ENCODE data around the gene NELFA. TPM values are rescaled to one million over a fixed set of nuclear protein-coding genes. Genes with fewer than 3 reads are reported as not detected.

Gene NELFA
- total RNA-seq, 1 experiment from 2014 or later = 55.0 TPM

DNA sequence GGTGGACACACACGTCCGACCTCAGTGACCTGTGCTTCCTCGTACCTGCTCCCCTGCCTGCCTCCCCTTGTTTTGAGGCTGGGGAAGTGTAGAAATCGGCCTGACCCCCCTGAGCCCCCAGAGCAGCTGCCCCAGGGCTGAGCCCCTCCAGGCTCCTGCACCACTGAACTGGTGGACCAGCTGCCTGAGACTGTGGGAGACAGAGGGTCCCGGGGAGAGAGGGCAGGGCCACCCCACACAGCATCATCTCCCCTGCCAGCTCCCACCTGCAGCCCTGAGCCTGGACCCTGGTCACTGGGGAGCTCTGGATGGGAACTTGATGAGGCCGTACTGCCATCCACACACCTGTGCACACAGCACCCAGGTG is 35.3 kb upstream of the NELFA start:
- H3K27me3 ChIP-seq (ENCODE audit: insufficient read depth, low read length) = peaks cover 19% of the 10 kb centered on the region
- no peak overlapping the region for H3K4ac ChIP-seq (ENCODE audit: low read depth, low read length)
- TF ChIP-seq, protein P1, sequence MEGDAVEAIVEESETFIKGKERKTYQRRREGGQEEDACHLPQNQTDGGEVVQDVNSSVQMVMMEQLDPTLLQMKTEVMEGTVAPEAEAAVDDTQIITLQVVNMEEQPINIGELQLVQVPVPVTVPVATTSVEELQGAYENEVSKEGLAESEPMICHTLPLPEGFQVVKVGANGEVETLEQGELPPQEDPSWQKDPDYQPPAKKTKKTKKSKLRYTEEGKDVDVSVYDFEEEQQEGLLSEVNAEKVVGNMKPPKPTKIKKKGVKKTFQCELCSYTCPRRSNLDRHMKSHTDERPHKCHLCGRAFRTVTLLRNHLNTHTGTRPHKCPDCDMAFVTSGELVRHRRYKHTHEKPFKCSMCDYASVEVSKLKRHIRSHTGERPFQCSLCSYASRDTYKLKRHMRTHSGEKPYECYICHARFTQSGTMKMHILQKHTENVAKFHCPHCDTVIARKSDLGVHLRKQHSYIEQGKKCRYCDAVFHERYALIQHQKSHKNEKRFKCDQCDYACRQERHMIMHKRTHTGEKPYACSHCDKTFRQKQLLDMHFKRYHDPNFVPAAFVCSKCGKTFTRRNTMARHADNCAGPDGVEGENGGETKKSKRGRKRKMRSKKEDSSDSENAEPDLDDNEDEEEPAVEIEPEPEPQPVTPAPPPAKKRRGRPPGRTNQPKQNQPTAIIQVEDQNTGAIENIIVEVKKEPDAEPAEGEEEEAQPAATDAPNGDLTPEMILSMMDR (conservative IDR thresholded peaks at IDR 0.05) = no peak
- no peak overlapping the region for H2BK5ac ChIP-seq (ENCODE audit: insufficient read length, low read length)
- H3K36me3 Mint-ChIP-seq (ENCODE audit: insufficient read depth in 1 of 3, low read depth in 3 of 3) = no peaks in the 10 kb centered on the region; a peak in 2 of 7 replicates
- no peak overlapping the region for H3K27ac Mint-ChIP-seq
- H3K4me1 Mint-ChIP-seq = no peaks in the 10 kb centered on the region
- no peak overlapping the region for H3K56ac ChIP-seq (ENCODE audit: insufficient read length, low read depth, low read length)
- H3K79me1 ChIP-seq (ENCODE audit: insufficient read depth, low read depth, low read length, poor library complexity, severe bottlenecking) = no peaks in the 10 kb centered on the region
- H3K27me3 Mint-ChIP-seq (ENCODE audit: low read depth) = peaks cover 59% of the 10 kb centered on the region
- H3K9me3 ChIP-seq (ENCODE audit: control insufficient read depth, low read depth, low read length) = no peaks in the 10 kb centered on the region
- H3K79me2 ChIP-seq (ENCODE audit: insufficient read depth, low read length) = no peaks in the 10 kb centered on the region
- no peak overlapping the region for H4K8ac ChIP-seq (replicated peaks; ENCODE audit: insufficient read length, low read depth, low read length)
- H2AK5ac ChIP-seq (ENCODE audit: insufficient read length, low read length) = no peak overlapping the region
- no peak overlapping the region for H2BK20ac ChIP-seq (ENCODE audit: low read depth, low read length, poor library complexity, severe bottlenecking)
- H4K91ac ChIP-seq (ENCODE audit: insufficient read length, low read depth, low read length) = no peak overlapping the region
- no peak overlapping the region for H3K9ac ChIP-seq (ENCODE audit: extremely low read depth, insufficient read length, low read length)
- no peak overlapping the region for H3K14ac ChIP-seq (ENCODE audit: insufficient read depth, low read length)
- DNase-seq = no peak
- no peak overlapping the region for H3K27ac ChIP-seq (ENCODE audit: insufficient read length, low read depth, low read length)
- no peak overlapping the region for H3K18ac ChIP-seq (ENCODE audit: insufficient read length, low read depth, low read length)
- 0 out of 5 replicates have a peak, but pooled peaks cover 0 to 2% of the 10 kb centered on the region in 2 experiments for H3K9me3 Mint-ChIP-seq
- no peak overlapping the region for H2BK15ac ChIP-seq (ENCODE audit: low read depth, low read length)
- H3K4me2 ChIP-seq (ENCODE audit: insufficient read depth, insufficient read length, low read length) = no peak overlapping the region
- no peak overlapping the region for H4K5ac ChIP-seq (ENCODE audit: insufficient read length, low read depth, low read length)
- no peak overlapping the region for H2AFZ ChIP-seq (ENCODE audit: low read length)
- H3K4me3 Mint-ChIP-seq = no peak overlapping the region; a peak in 1 of 5 replicates
- WGBS (ENCODE audit: extremely low coverage, insufficient read length, low lambda C conversion rate) = no CpG with 5 or more reads among the region's 6 CpGs
- no peaks in the 10 kb centered on the region for H4K20me1 ChIP-seq (ENCODE audit: control insufficient read depth, insufficient read depth, insufficient read length)
- H2BK120ac ChIP-seq (ENCODE audit: low read depth, low read length, poor library complexity, severe bottlenecking) = no peak overlapping the region
- H2BK12ac ChIP-seq (ENCODE audit: insufficient read length, low read depth, low read length) = no peak overlapping the region
- no peak overlapping the region for H3T11ph ChIP-seq (ENCODE audit: low read length)
- H3K23ac ChIP-seq (ENCODE audit: insufficient read length, low read depth, low read length) = no peak overlapping the region
- no peaks in the 10 kb centered on the region; the same call in 1 of the 2 replicates for H3K4me1 ChIP-seq (ENCODE audit: insufficient read depth, low read length)
- peaks cover 16% of the 10 kb centered on the region for H3K23me2 ChIP-seq (ENCODE audit: insufficient read length, low read depth, low read length, poor library complexity, severe bottlenecking)

Measured in H9 (cell line).